ENCODE data around the gene ANKRD39. TPM values are rescaled to one million over a fixed set of nuclear protein-coding genes. Genes with fewer than 3 reads are reported as not detected.

The ANKRD39 gene
- total RNA-seq, 2 experiments from 2014 or later: 31.2 to 33.9 TPM

DNA sequence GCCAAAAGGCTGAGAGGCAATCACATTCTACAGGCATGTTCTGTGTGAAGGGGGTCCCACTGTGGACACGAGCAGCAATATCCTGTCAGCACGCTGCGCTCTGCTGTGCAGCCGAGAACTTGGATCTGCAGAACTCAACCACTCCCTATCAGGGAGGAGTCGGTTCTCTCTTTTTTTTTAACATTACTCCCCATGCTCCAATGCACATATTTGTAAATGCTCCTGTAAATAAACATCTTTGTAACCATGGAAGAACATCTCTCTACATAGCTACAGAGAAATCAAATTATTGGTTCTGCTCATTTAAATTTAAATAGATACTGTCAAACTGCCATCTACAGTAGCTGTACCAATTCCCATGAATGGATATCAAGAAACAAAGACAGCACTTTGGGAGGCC, 11.0 kb downstream of the ANKRD39 start:
- no peaks in the 10 kb centered on the region for H3K27me3 Mint-ChIP-seq
- peaks cover 9% of the 10 kb centered on the region for H3K4me1 Mint-ChIP-seq
- POLR2A ChIA-PET: no interaction called here
- H3K4me3 Mint-ChIP-seq: no peak overlapping the region
- H3K9me3 Mint-ChIP-seq: no peaks in the 10 kb centered on the region
- no peak for DNase-seq
- H3K27ac Mint-ChIP-seq: no peak overlapping the region
- ATAC-seq (ENCODE audit: low read depth): no peak
- peaks cover 13% of the 10 kb centered on the region for H3K36me3 Mint-ChIP-seq

- no peak overlapping the region for H3K4me3 Mint-ChIP-seq
- peaks cover 17% of the 10 kb centered on the region for H3K4me1 Mint-ChIP-seq
- H3K27ac Mint-ChIP-seq: no peak overlapping the region
- no peaks in the 10 kb centered on the region for H3K27me3 Mint-ChIP-seq
- no peaks in the 10 kb centered on the region for H3K9me3 Mint-ChIP-seq
- H3K36me3 Mint-ChIP-seq: peaks cover 6% of the 10 kb centered on the region
- DNase-seq: no peak
- POLR2A ChIA-PET: no interaction called here
- ATAC-seq (ENCODE audit: low read depth): no peak
Observed at GRCh38 chr2:96844405-96844808, 13.4 kb downstream of the ANKRD39 start.

- Mint-ChIP-seq H3K27me3 (no peaks in the 10 kb centered on the region), H3K36me3 (peaks cover 6% of the 10 kb centered on the region), H3K4me1 (peaks cover 20% of the 10 kb centered on the region), H3K27ac (peak within 1 kb of the TSS; percentile 19), H3K9me3 (no peaks in the 10 kb centered on the region), H3K4me3 (no peak within 1 kb of the TSS)
- POLR2A ChIA-PET: no interaction called here
- DNase-seq (no peak), ATAC-seq (ENCODE audit: low read depth) (no peak)
Observed at GRCh38 chr2:96843538-96844268, 14.1 kb downstream of the ANKRD39 start, which contains the start of gene ANKRD23. Gene ANKRD23, minus strand, starts transcription at chr2:96844021. Its CDS starts 29 bp downstream, at chr2:96843992.

GRCh38 chr2:96842600-96842999, 15.2 kb downstream of the ANKRD39 start:
- no peak overlapping the region for H3K4me3 Mint-ChIP-seq
- no peak overlapping the region for H3K27ac Mint-ChIP-seq
- no peak for ATAC-seq (ENCODE audit: low read depth)
- POLR2A ChIA-PET: interaction anchor here (0.6 to 1.0 kb wide), 3 partner anchors 14 to 97 kb away, joined by 3 to 4 read pairs (median 3); no protein-coding TSS in a partner anchor
- DNase-seq: no peak
- no peaks in the 10 kb centered on the region for H3K27me3 Mint-ChIP-seq
- peaks cover 20% of the 10 kb centered on the region for H3K4me1 Mint-ChIP-seq
- H3K36me3 Mint-ChIP-seq: peaks cover 4% of the 10 kb centered on the region
- no peaks in the 10 kb centered on the region for H3K9me3 Mint-ChIP-seq

DNA sequence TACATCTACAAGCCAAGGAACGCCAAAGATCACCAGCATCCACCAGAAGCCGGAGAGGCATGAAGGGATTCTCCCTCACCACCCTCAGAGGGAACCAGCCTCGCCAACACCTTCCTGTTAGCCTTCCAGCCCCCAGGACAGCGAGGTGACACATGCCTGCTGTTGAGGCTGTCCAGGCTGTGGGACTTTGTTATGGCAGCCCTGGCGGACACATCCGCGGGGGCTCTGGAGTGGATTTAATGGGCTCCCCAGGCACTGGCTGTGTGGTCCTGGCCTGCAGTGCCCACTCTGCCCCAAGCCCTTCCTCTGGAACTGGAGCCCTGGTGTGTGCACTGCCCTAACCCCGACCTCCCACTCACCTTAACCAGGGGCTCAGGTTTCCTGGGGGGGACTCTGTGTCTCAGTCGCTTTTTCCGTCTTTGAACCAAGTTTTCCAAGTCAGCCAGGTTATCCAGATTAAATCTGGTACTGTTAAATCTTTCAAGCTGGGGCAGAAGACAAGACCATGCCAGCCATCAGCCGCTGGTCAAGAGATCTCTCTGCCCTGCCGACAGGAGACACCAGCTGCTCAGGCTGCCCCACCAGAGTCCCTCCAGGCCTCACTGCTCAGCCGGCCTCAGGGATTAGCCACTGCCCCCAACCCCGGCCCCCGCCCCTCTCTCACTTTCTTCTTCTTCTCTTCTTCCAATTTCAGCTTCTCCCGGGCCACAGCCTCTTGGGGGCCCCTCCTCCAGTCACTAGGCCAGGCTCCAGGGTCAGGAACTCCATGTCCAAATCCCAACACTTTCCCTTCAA, 15.9 kb downstream of the ANKRD39 start:
- DNase-seq (no peak), ATAC-seq (ENCODE audit: low read depth) (no peak)
- H3K27ac Mint-ChIP-seq: peak overlapping the region; percentile 54
- H3K27me3 Mint-ChIP-seq: no peaks in the 10 kb centered on the region
- POLR2A ChIA-PET: interaction anchor here (0.7 kb wide), 1 partner anchor 15 kb away, joined by 4 read pairs; no protein-coding TSS in a partner anchor
- H3K4me3 Mint-ChIP-seq: no peak overlapping the region
- peaks cover 4% of the 10 kb centered on the region for H3K36me3 Mint-ChIP-seq
- H3K4me1 Mint-ChIP-seq: peaks cover 20% of the 10 kb centered on the region
- H3K9me3 Mint-ChIP-seq: no peaks in the 10 kb centered on the region

DNA sequence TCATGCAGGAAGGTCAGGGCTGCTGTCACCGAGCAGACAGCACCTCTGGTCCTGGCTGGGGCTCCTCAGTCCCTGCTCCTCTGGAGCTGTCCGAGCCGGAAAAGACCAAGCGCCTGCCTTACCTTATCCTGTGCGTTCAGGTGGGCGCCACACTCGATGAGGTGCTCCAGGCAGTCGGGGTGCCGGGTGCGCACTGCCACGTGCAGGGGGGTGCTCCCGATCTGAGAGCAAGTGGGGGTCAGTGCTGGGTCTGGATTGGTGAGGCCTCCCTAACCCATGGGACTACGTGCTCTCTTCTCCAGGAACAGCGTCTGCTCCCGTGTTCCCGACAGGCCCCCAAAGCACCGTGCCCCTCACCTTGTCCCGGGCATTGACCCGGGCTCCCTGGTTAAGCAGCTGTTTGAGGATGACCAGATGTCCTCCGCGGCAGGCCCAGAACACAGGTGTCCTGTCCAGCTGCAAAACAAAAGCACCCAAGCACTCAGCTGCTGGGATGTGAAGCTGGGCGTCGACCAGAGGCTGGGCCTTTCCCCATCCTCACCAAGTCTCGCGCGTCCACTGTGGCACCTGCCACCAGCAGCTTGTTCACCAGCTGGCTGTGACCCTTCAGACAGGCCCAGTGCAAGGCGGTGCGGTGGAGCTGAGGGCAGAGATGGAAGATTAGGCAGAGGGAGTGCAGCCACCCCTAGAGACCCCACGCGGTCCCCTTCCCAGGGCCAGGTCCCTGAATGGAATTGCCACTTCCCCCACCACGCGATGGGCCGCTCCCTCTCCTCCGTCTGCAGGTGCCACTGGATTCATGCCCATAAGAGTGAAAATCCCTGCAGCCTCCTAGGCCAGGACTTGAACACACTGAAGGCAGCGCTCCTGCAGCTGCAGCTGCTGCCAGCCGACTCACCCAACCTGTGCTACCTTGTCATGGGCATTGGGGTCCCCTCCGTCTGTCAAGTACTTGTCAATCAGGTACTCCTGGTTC, 17.7 kb downstream of the ANKRD39 start:
- DNase-seq (no peak), ATAC-seq (ENCODE audit: low read depth) (no peak)
- no peaks in the 10 kb centered on the region for H3K27me3 Mint-ChIP-seq
- POLR2A ChIA-PET: interaction anchor here (0.8 to 2.8 kb wide), 4 partner anchors 17 to 123 kb away, joined by 3 to 16 read pairs (median 4); partner anchors contain the start of genes ANKRD39 and CNNM3
- H3K36me3 Mint-ChIP-seq: peaks cover 7% of the 10 kb centered on the region
- no peaks in the 10 kb centered on the region for H3K9me3 Mint-ChIP-seq
- H3K4me3 Mint-ChIP-seq: peak overlapping the region; percentile 37
- H3K27ac Mint-ChIP-seq: peak overlapping the region; percentile 61
- H3K4me1 Mint-ChIP-seq: peaks cover 20% of the 10 kb centered on the region

DNA sequence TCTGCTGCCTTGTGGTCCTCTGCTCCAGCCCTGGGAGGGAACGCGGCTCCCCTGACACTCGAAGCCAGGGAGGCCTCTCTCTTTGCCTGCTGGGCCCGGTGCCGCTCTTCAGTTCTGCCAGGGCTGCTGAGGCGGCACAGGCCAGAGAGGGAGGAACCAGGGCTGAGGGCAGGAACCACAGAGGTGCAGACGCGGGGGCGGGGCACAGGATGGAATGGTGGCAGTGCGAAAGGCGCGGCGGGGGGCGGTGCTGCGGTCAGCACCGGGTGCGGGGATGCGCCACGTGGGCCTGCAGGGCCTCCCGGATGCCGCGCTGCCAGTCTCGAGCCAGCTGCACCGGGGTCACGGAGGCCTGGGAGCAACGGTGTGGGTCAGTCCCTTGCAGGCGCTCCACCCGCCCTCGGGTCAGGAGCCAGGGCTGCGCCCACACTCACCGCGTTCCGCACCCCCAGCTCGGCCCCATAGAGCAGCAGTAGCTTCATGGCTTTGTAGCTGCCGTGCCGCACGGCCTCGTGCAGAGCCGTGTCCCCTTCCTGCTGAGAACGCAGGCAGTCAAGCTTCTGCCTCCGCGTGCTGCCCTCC, 18.4 kb downstream of the ANKRD39 start:
- no peaks in the 10 kb centered on the region for H3K9me3 Mint-ChIP-seq
- peaks cover 20% of the 10 kb centered on the region for H3K4me1 Mint-ChIP-seq
- peaks cover 10% of the 10 kb centered on the region for H3K36me3 Mint-ChIP-seq
- no peaks in the 10 kb centered on the region for H3K27me3 Mint-ChIP-seq
- H3K4me3 Mint-ChIP-seq: peak overlapping the region; percentile 39
- POLR2A ChIA-PET: interaction anchor here (0.8 to 2.8 kb wide), 4 partner anchors 18 to 124 kb away, joined by 3 to 16 read pairs (median 4); partner anchors contain the start of genes ANKRD39 and CNNM3
- peak overlapping the region; percentile 83 for H3K27ac Mint-ChIP-seq
- ATAC-seq (ENCODE audit: low read depth): peak; percentile 90
- DNase-seq: peak; percentile 85

GRCh38 chr2:96838345-96839292, 19.2 kb downstream of the ANKRD39 start:
- Mint-ChIP-seq H3K4me3 (peak overlapping the region; percentile 39), H3K9me3 (no peaks in the 10 kb centered on the region), H3K4me1 (peaks cover 17% of the 10 kb centered on the region), H3K27ac (peak overlapping the region; percentile 83), H3K36me3 (peaks cover 12% of the 10 kb centered on the region), H3K27me3 (no peaks in the 10 kb centered on the region)
- POLR2A ChIA-PET: interaction anchor here (1.2 to 2.8 kb wide), 3 partner anchors 19 to 125 kb away, joined by 4 to 16 read pairs (median 5); partner anchors contain the start of genes ANKRD39 and CNNM3
- DNase-seq (no peak), ATAC-seq (ENCODE audit: low read depth) (no peak)

- no peak overlapping the region for H3K4me3 Mint-ChIP-seq
- H3K36me3 Mint-ChIP-seq: peaks cover 9% of the 10 kb centered on the region
- peaks cover 13% of the 10 kb centered on the region for H3K4me1 Mint-ChIP-seq
- H3K9me3 Mint-ChIP-seq: no peaks in the 10 kb centered on the region
- DNase-seq: no peak
- ATAC-seq (ENCODE audit: low read depth): no peak
- POLR2A ChIA-PET: interaction anchor here (1.4 to 2.8 kb wide), 2 partner anchors 10 to 20 kb away, joined by 3 to 16 read pairs; partner anchors contain the start of gene ANKRD39
- no peaks in the 10 kb centered on the region for H3K27me3 Mint-ChIP-seq
- no peak overlapping the region for H3K27ac Mint-ChIP-seq
Observed at GRCh38 chr2:96837575-96837974, 20.2 kb downstream of the ANKRD39 start.

DNA sequence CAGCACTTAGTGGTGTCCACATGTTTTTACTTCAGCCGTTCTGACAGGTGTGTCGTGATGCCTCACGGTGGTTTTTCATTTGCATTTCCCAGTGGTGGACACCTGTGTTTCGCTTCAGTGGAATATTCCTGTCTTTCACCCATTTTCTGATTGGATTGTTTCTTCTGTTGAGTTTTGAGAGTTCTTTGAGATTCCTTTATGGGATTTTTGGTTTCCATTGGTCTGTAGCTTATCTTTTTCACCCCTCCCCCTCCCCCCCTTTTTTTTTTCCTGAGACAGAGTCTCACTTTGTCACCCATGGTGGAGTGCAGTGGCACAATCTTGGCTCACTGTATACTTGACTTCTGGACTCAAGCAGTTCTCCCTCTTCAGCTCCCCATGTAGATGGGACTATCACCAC, 22.0 kb downstream of the ANKRD39 start:
- H3K27ac Mint-ChIP-seq: no peak overlapping the region
- no peak overlapping the region for H3K4me3 Mint-ChIP-seq
- DNase-seq (no peak), ATAC-seq (ENCODE audit: low read depth) (no peak)
- peaks cover 7% of the 10 kb centered on the region for H3K36me3 Mint-ChIP-seq
- peaks cover 11% of the 10 kb centered on the region for H3K4me1 Mint-ChIP-seq
- no peaks in the 10 kb centered on the region for H3K9me3 Mint-ChIP-seq
- no peaks in the 10 kb centered on the region for H3K27me3 Mint-ChIP-seq
- POLR2A ChIA-PET: interaction anchor here (0.8 to 1.2 kb wide), 2 partner anchors 22 to 68 kb away, joined by 3 read pairs; partner anchors contain the start of gene ANKRD39

- ATAC-seq (ENCODE audit: low read depth): no peak
- no peaks in the 10 kb centered on the region for H3K9me3 Mint-ChIP-seq
- no peaks in the 10 kb centered on the region for H3K27me3 Mint-ChIP-seq
- H3K27ac Mint-ChIP-seq: no peak overlapping the region
- no peak for DNase-seq
- POLR2A ChIA-PET: no interaction called here
- peaks cover 13% of the 10 kb centered on the region for H3K36me3 Mint-ChIP-seq
- no peaks in the 10 kb centered on the region for H3K4me1 Mint-ChIP-seq
- H3K4me3 Mint-ChIP-seq: no peak overlapping the region
Observed at GRCh38 chr2:96832754-96833507, 24.9 kb downstream of the ANKRD39 start.
